ENCODE results near the gene SFXN5.

GRCh38 chr2:73078457-73079411 lies 7.2 kb upstream of the SFXN5 start:
- no peak for TF ChIP-seq CTCF (conservative IDR thresholded peaks at IDR 0.05)
- no peak for TF ChIP-seq EZH2 (IDR thresholded peaks at IDR 0.05; ENCODE audit: low read depth)

All from PC-9 (cell line).